GM12878 (cell line): ENCODE results near the gene SHOC2. TPM values are rescaled to one million over a fixed set of nuclear protein-coding genes. Genes with fewer than 3 reads are reported as not detected.

Source experiments
- ATAC-seq: fragments of 200-7000 bp; cut with Tn5 transposase; 3 replicates; pipeline ENCODE4 v1.9.1; 2020; ENCODE audit warnings: mild to moderate bottlenecking, moderate library complexity
- BruUV-seq: library from RNA; stranded (reverse); fragments of 400-500 nt; replicated peaks from 2 replicates; lab custom pipeline; 2021; lab: Mats Ljungman, UMichigan
- CTCF ChIA-PET: fragments of 300-600 bp; sonication (Branson Sonifier 250); formaldehyde crosslinking; extraction: SDS; loops from one replicate; lab custom pipeline; 2021; ENCODE audit warnings: inconsistent platforms; lab: Yijun Ruan, JAX
- POLR2A ChIA-PET: fragments of 350-600 bp; formaldehyde crosslinking; extraction: SDS; loops from one replicate; lab custom pipeline; 2021; ENCODE audit warnings: inconsistent platforms; lab: Charles Lee
- RAD21 ChIA-PET: fragments of 300-600 bp; sonication (Branson Sonifier 250); formaldehyde crosslinking; loops from one replicate; lab custom pipeline; 2023; ENCODE audit warnings: antibody characterized with exemption; ENCODE audit not compliant: unreplicated experiment; lab: Charles Lee
- SMC1A ChIA-PET: fragments of 300-600 bp; sonication (Branson Sonifier 250); formaldehyde crosslinking; loops from one replicate; lab custom pipeline; 2023; ENCODE audit not compliant: unreplicated experiment, uncharacterized antibody; lab: Charles Lee
- DNase-seq: peaks from one replicate; pipeline ENCODE4 v3.0.0-alpha.2; 2011; ENCODE audit warnings: low read depth, low spot score
- FAIRE-seq: peaks from 3 replicates; lab custom pipeline; 2011; peaks lifted over from hg19 to GRCh38; lab: Jason Lieb, UNC
- H2AFZ ChIP-seq: 2 replicates; pipeline ENCODE4 v1.6.0; 2011; ENCODE audit warnings: low read depth, low read length, control low read depth; ENCODE audit not compliant: control insufficient read depth
- H3K27ac ChIP-seq: 2 replicates; pipeline ENCODE4 v1.5.1; 2011; ENCODE audit warnings: control low read depth; ENCODE audit not compliant: control insufficient read depth, insufficient read depth
- H3K27me3 ChIP-seq, 2 experiments: replicated peaks in 1 of 2; 2 replicates each; pipeline versions ENCODE4 v1.6.0 to v1.6.1; 2011; ENCODE audit warnings: low read length in 1 of 2; ENCODE audit not compliant: control insufficient read depth in 2 of 2, insufficient read depth in 2 of 2
- H3K36me3 ChIP-seq, 2 experiments: 2 replicates each; pipeline ENCODE4 v1.5.1; 2011; ENCODE audit warnings: low read length in 1 of 2; ENCODE audit not compliant: control insufficient read depth in 2 of 2, insufficient read depth in 2 of 2
- H3K4me1 ChIP-seq: 2 replicates; pipeline ENCODE4 v1.6.1; 2011; ENCODE audit warnings: mild to moderate bottlenecking, low read length, moderate library complexity, mixed read lengths; ENCODE audit not compliant: control insufficient read depth, insufficient read depth
- H3K4me2 ChIP-seq: 2 replicates; pipeline ENCODE4 v1.6.0; 2011; ENCODE audit warnings: control low read depth; ENCODE audit not compliant: control insufficient read depth, insufficient read depth
- H3K4me3 ChIP-seq: fragments of 200-600 bp; sonication (generic); 2 replicates; pipeline ENCODE4 v1.5.1; 2016
- H3K79me2 ChIP-seq: 2 replicates; pipeline ENCODE4 v1.6.0; 2011; ENCODE audit warnings: low read length; ENCODE audit not compliant: control insufficient read depth, insufficient read depth
- H3K9ac ChIP-seq: 2 replicates; pipeline ENCODE4 v1.8.0; 2011; ENCODE audit warnings: low read length, control low read depth, mixed read lengths; ENCODE audit not compliant: control insufficient read depth, insufficient read depth
- H3K9me3 ChIP-seq: replicated peaks from 3 replicates; pipeline ENCODE4 v1.5.1; 2011; ENCODE audit warnings: mild to moderate bottlenecking, low read length; ENCODE audit not compliant: control insufficient read depth, insufficient read depth
- H4K20me1 ChIP-seq: 2 replicates; pipeline ENCODE4 v1.6.0; 2011; ENCODE audit not compliant: control insufficient read depth, insufficient read depth
- ASH2L ChIP-seq: fragments of 300-600, 200-600 bp; sonication (generic); IDR thresholded peaks from 2 replicates; pipeline ENCODE4 v1.6.1; 2017; ENCODE audit warnings: low read depth, mild to moderate bottlenecking, borderline replicate concordance
- CREB1 ChIP-seq: IDR thresholded peaks from 2 replicates; pipeline ENCODE4 v1.6.1; 2012; ENCODE audit warnings: low read depth, mild to moderate bottlenecking, inconsistent platforms
- HDGF ChIP-seq: fragments of 450-650 bp; IDR thresholded peaks from 2 replicates; pipeline ENCODE4 v1.6.1; 2016; ENCODE audit warnings: antibody characterized with exemption
- IRF5 ChIP-seq: fragments of 450-650 bp; IDR thresholded peaks from 2 replicates; pipeline ENCODE4 v1.6.1; 2017; ENCODE audit warnings: borderline replicate concordance
- KDM1A ChIP-seq: fragments of 200-600 bp; sonication (generic); IDR thresholded peaks from 2 replicates; pipeline ENCODE4 v1.6.1; 2016; ENCODE audit warnings: borderline replicate concordance
- LARP7 ChIP-seq: fragments of 450-650 bp; IDR thresholded peaks from 2 replicates; pipeline ENCODE4 v1.6.1; 2017; ENCODE audit warnings: mild to moderate bottlenecking
- MXI1 ChIP-seq: fragments of 150-350 bp; IDR thresholded peaks from 2 replicates; pipeline ENCODE4 v1.6.1; 2011; ENCODE audit warnings: low read depth, mild to moderate bottlenecking, inconsistent platforms, low read length, improper control_type of control experiment
- NFYA ChIP-seq: IDR thresholded peaks from 2 replicates; pipeline ENCODE4 v1.6.1; 2011; ENCODE audit warnings: low read depth, mild to moderate bottlenecking, low read length, improper control_type of control experiment, borderline replicate concordance
- NR2C1 ChIP-seq: fragments of 450-650 bp; IDR thresholded peaks from 2 replicates; pipeline ENCODE4 v1.6.1; 2017; ENCODE audit warnings: antibody characterized with exemption, mild to moderate bottlenecking, moderate library complexity
- POLR2A ChIP-seq: IDR thresholded peaks from 2 replicates; pipeline ENCODE4 v1.6.1; 2011; ENCODE audit warnings: low read depth, mild to moderate bottlenecking, low read length
- RBBP5 ChIP-seq: fragments of 200-600 bp; sonication (generic); conservative IDR thresholded peaks from 2 replicates; pipeline ENCODE4 v1.6.1; 2016
- RELA ChIP-seq: fragments of 450-650 bp; IDR thresholded peaks from 2 replicates; pipeline ENCODE4 v1.8.0; 2014; ENCODE audit warnings: borderline replicate concordance; ENCODE audit not compliant: partially characterized antibody
- RFX5 ChIP-seq: IDR thresholded peaks from 2 replicates; pipeline ENCODE4 v1.6.1; 2011; ENCODE audit warnings: low read depth, low read length, improper control_type of control experiment
- SIX5 ChIP-seq: IDR thresholded peaks from 2 replicates; pipeline ENCODE4 v1.6.1; 2011; ENCODE audit warnings: mild to moderate bottlenecking, low read depth, low read length, moderate library complexity; ENCODE audit not compliant: severe bottlenecking
- SPI1 ChIP-seq: IDR thresholded peaks from 2 replicates; pipeline ENCODE4 v1.6.1; 2011; ENCODE audit warnings: low read depth, mild to moderate bottlenecking, low read length, moderate library complexity, borderline replicate concordance; ENCODE audit not compliant: insufficient read depth
- ZBTB40 ChIP-seq: fragments of 450-650 bp; IDR thresholded peaks from 2 replicates; pipeline ENCODE4 v1.6.1; 2016; ENCODE audit warnings: mild to moderate bottlenecking, moderate library complexity, borderline replicate concordance
- WGBS: methylation state at CpG from one replicate; pipeline ENCODE4 v1.1.6; 2016; ENCODE audit warnings: low lambda C conversion rate; ENCODE audit not compliant: insufficient replicate concordance, insufficient coverage; ENCODE audit errors: missing lambda C conversion rate; 5-methylcytosine and 5-hydroxymethylcytosine counted together
- in situ Hi-C: fragments of 300-500 bp; cut with MboI; formaldehyde crosslinking; loops from 9 replicates; pipeline ENCODE4 v1.14.3; 2018; ENCODE audit warnings: mixed read lengths
- intact Hi-C: fragments of 100-400 bp; cut with micrococcal nuclease; formaldehyde crosslinking; loops from one replicate; pipeline ENCODE4 v1.14.2; 2022; ENCODE audit not compliant: unreplicated experiment
- polyA plus RNA-seq, 11 experiments: library from polyadenylated mRNA; depleted of rRNA in 4 of 11; unstranded in 6 of 11; stranded (reverse) in 5 of 11; fragments of >200 nt; fragmentation: Nextera tagmentation in 4 of 11; fragmentation: Illumina TruSeq in 1 of 11; extraction: Ambion mirVana in 4 of 11; extraction: Trizol in 1 of 11; gene quantifications; 1 replicate in 1 of 11; 2 replicates in 10 of 11; pipeline versions ENCODE4 v1.2.1 to v1.2.3, GENCODE V29; 2011 to 2016; ENCODE audit warnings: inconsistent platforms in 2 of 11, missing spikeins in 2 of 11, low read depth in 1 of 11
- total RNA-seq, 4 experiments: library from RNA; depleted of rRNA in 3 of 4; stranded (reverse); fragments of >200 nt in 3 of 4; fragmentation: Illumina TruSeq in 1 of 4; extraction: Trizol in 1 of 4; gene quantifications; 2 replicates each; pipeline versions ENCODE4 v1.2.1 to v1.2.3, GENCODE V29; 2013 to 2021
- TF ChIP-seq, protein P1 (sequence below): IDR thresholded peaks from 2 replicates; pipeline ENCODE4 v1.6.1; 2011; ENCODE audit warnings: borderline replicate concordance, low read depth, mild to moderate bottlenecking, moderate library complexity, mixed read lengths, low read length; ENCODE audit not compliant: insufficient read depth; ENCODE audit errors: extremely low read length
- TF ChIP-seq, protein P2 (sequence below): fragments of 450-650 bp; IDR thresholded peaks from 2 replicates; pipeline ENCODE4 v1.6.1; 2014; ENCODE audit warnings: mild to moderate bottlenecking

The SHOC2 gene
- total and polyA plus RNA-seq, 10 of the 15 experiments (the other 5 are each of a cell fraction or from before 2014, with no cell fraction given), result 24.8 to 65.3 (median 42.6) TPM

- in situ Hi-C loops, result loop anchor here (5.0 kb wide), 1 partner anchor 129 kb away; no protein-coding TSS in a partner anchor
- POLR2A ChIA-PET, result interaction anchor here (1.1 to 3.8 kb wide), 10 partner anchors 10 to 42 kb away, joined by 3 to 27 read pairs (median 4); partner anchors contain the start of gene BBIP1
- BruUV-seq, result no TSS peak
- Histone ChIP-seq H4K20me1 (no peaks in the 10 kb centered on the region), H3K4me3 (no peak overlapping the region), H3K36me3 (peaks cover 2 to 10% of the 10 kb centered on the region in 2 experiments; a peak in 2 of 4 replicates), H3K4me2 (peak overlapping the region; percentile 12; the same call in 1 of the 2 replicates), H3K27me3 (no peaks in the 10 kb centered on the region), H3K9ac (no peak overlapping the region), H3K9me3 (no peaks in the 10 kb centered on the region), H3K79me2 (peaks cover 81% of the 10 kb centered on the region), H2AFZ (no peak overlapping the region), H3K27ac (no peak overlapping the region), H3K4me1 (no peaks in the 10 kb centered on the region; the same call in 1 of the 2 replicates)
- no peak for ATAC-seq
- CTCF ChIA-PET, result interaction anchor here (0.6 to 7.0 kb wide), 18 partner anchors 8 to 204 kb away, joined by 3 to 52 read pairs (median 4); no protein-coding TSS in a partner anchor
- SMC1A ChIA-PET, result interaction anchor here (0.6 to 11.1 kb wide), 20 partner anchors 7 to 198 kb away, joined by 3 to 102 read pairs (median 5); no protein-coding TSS in a partner anchor
- WGBS, result 97% methylated on average over 1 of the region's 1 CpG
- FAIRE-seq, result no peak
- intact Hi-C loops, result loop anchor here (10.0 kb wide), 1 partner anchor 372 kb away; no protein-coding TSS in a partner anchor
- DNase-seq, result no peak
- RAD21 ChIA-PET, result interaction anchor here (1.0 to 6.0 kb wide), 16 partner anchors 10 to 130 kb away, joined by 3 to 51 read pairs (median 7); partner anchors contain the start of genes BBIP1 and SHOC2
- TF ChIP-seq NFYA, result no peak
- TF ChIP-seq SIX5, result no peak
- TF ChIP-seq, protein P1, sequence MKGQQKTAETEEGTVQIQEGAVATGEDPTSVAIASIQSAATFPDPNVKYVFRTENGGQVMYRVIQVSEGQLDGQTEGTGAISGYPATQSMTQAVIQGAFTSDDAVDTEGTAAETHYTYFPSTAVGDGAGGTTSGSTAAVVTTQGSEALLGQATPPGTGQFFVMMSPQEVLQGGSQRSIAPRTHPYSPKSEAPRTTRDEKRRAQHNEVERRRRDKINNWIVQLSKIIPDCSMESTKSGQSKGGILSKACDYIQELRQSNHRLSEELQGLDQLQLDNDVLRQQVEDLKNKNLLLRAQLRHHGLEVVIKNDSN, result no peak
- no peak for TF ChIP-seq HDGF
- no peak for TF ChIP-seq RFX5
- TF ChIP-seq, protein P2, sequence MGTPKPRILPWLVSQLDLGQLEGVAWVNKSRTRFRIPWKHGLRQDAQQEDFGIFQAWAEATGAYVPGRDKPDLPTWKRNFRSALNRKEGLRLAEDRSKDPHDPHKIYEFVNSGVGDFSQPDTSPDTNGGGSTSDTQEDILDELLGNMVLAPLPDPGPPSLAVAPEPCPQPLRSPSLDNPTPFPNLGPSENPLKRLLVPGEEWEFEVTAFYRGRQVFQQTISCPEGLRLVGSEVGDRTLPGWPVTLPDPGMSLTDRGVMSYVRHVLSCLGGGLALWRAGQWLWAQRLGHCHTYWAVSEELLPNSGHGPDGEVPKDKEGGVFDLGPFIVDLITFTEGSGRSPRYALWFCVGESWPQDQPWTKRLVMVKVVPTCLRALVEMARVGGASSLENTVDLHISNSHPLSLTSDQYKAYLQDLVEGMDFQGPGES, result no peak
- TF ChIP-seq CREB1, result no peak
- no peak for TF ChIP-seq KDM1A
- no peak for TF ChIP-seq MXI1
- TF ChIP-seq ASH2L, result no peak
- no peak for TF ChIP-seq ZBTB40
- TF ChIP-seq IRF5, result no peak
- TF ChIP-seq NR2C1, result no peak
- no peak for TF ChIP-seq RBBP5
- TF ChIP-seq POLR2A, result no peak
- no peak for TF ChIP-seq RELA
- no peak for TF ChIP-seq SPI1
- no peak for TF ChIP-seq LARP7
These were observed 42.6 kb upstream of the SHOC2 start for GRCh38 chr10:110876788-110877187.
